GM10248 (cell line): ENCODE data around the gene GFRA1.

Experiments used
- CTCF ChIA-PET: fragments of 300-600 bp; sonication (Branson Sonifier 250); formaldehyde crosslinking; extraction: SDS; loops from one replicate; lab custom pipeline; 2021; ENCODE audit warnings: antibody characterized with exemption; lab: Yijun Ruan, JAX
- POLR2A ChIA-PET: fragments of 350-650 bp; sonication (Branson Sonifier 250); formaldehyde crosslinking; extraction: SDS; loops from one replicate; lab custom pipeline; 2020; ENCODE audit warnings: antibody characterized with exemption; lab: Yijun Ruan, JAX
- DNase-seq: peaks from one replicate; pipeline ENCODE4 v3.0.0; 2012; ENCODE audit errors: extremely low spot score
- CTCF ChIP-seq: IDR thresholded peaks from 2 replicates; pipeline ENCODE4 v1.5.1; 2012; ENCODE audit warnings: mild to moderate bottlenecking, low read depth; ENCODE audit errors: extremely low read depth, missing control alignments, control extremely low read depth

Gene GFRA1

DNA sequence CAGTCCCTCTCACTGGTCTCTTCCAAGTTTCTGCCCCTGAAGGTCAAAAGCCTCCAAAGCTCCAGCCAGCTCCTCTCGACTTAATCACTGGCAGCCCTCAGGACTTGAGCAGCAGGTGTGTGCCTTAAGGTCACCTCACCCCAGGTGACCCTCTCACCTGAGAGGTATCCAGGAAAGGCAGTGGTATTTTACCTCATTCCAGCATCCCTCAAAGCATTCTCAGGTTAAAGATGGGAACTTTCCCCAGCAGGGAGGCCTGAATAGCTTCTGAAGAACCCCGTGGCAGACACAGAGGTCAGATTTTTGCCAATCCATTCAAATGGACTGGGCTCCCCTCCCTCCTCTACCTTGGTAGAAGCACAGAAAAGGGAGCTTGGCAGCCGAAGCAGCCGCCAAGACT is 148.2 kb downstream of the GFRA1 start:
- DNase-seq: no peak
- no peak for TF ChIP-seq CTCF
- ChIA-PET CTCF (interaction anchor here (0.9 kb wide), 1 partner anchor 8 kb away, joined by 3 read pairs; no protein-coding TSS in a partner anchor), POLR2A (no interaction called here)

DNA sequence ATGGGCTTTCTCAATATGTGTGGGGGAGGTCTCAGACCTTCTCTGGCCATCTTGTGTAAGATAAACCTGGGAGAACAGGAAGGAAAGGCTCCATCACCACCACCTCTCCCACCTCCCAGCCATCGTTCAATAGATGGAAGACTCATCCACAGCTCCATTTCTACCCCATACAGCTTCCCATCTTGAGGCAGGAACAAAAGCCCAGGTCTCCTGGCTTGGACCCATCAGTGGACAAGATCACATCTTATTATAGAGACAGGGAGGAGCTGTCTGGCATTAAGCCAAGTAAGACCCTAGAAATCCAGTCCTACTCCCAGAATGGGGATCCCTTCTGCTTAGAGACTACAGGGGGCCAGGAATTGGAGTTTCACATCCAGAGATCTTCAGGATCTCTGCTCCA is 150.3 kb downstream of the GFRA1 start:
- ChIA-PET POLR2A (no interaction called here), CTCF (no interaction called here)
- DNase-seq: no peak

GRCh38 chr10:116121640-116122525 is 151.1 kb downstream of the GFRA1 start:
- CTCF ChIA-PET: interaction anchor here (0.8 to 1.3 kb wide), 5 partner anchors 8 to 194 kb away, joined by 3 read pairs; no protein-coding TSS in a partner anchor
- no peak for DNase-seq
- TF ChIP-seq CTCF: no peak
- POLR2A ChIA-PET: no interaction called here

More for the DNA sequence above, 150.3 kb downstream of the GFRA1 start:
- no peak for TF ChIP-seq CTCF

DNA sequence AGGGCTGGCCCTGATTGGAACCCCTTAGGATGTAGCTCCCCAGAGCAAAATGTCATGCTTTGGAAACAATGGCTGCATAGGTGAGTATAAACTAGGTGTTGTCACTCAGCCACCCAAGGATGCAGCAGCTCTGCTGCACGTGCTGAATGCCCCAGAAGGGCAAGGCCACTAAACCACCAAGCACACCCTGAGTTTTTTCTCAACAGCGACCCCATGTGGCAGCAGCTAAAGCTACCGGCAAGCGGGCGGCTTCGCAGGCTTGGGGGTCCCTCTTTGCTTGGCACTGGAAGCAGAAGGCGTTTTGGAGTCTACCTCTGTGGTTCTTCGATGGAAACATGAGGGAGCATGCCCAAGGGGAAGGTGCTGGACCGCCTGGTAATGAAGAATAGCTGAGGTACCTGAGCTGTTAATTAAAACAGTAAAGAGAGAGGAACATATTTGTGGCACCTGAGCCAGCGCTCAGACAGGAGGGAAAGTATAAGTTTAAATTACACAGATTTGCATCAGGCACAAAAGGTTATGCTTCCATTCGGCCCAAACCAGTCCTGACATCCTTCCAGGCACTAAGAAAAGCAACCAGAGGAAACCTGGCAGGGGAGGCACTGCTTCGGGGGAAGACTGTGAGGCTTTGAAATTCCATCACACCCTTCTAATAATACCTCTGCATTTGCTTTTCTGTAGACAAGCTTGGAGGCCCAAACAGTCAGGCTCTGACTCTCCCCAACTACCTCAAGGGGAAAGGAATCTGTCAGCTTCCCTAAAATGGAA is 152.1 kb downstream of the GFRA1 start:
- CTCF ChIA-PET: interaction anchor here (0.8 to 1.6 kb wide), 6 partner anchors 10 to 193 kb away, joined by 3 to 4 read pairs (median 3); no protein-coding TSS in a partner anchor
- POLR2A ChIA-PET: no interaction called here
- TF ChIP-seq CTCF: no peak
- no peak for DNase-seq

- POLR2A ChIA-PET: no interaction called here
These were observed 154.2 kb downstream of the GFRA1 start for GRCh38 chr10:116118847-116119246.

More at GRCh38 chr10:116118847-116119246, 154.2 kb downstream of the GFRA1 start:
- CTCF ChIA-PET: no interaction called here
- no peak for TF ChIP-seq CTCF
- no peak for DNase-seq
